ENCODE results near the gene RAD51B. TPM values are rescaled to one million over a fixed set of nuclear protein-coding genes. Genes with fewer than 3 reads are reported as not detected.
"Not testable (repeated sequence)": the region's sequence is repeated elsewhere in the genome, so short reads cannot be mapped to it uniquely, and the experiment has no call there.

RAD51B gene
- total RNA-seq, 4 donors from 2014 or later: 14.0 to 16.4 (median 14.8) TPM

DNA sequence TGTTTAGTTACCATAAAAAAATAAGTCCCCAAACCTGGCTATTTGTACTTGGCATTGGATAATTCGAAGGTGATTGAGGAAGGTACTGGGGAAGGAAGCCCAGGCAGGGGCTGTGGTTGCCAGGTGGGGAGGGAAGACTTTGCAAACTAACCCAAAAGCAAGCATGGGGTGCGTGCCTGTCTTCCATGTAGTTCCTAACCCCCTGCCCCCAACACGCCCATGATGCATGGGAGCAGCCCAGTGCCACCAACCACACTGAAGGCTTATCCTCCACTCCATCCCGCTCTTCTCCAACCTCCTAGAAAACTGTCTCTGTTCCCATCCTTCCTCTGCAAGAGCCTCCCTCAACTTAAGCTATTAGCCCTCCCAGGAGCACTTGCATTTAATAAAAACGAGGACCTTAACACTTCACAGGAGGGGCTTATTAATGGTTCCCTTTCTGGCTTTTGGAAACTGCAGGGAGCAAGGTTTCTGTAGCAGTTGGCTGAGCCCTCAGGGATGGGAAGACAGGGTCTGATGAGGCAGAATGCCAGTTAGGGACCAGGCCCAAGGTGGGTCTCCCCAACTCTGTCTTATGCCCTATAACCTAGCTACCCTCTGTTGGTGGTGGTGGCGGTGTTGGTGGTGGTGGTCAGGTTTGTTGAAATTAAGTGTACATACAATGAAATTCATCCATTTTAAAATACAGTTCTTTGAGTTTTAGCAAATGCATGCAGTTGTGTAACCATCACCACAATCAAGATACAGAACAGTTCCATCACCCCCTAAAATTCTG, 877.3 kb downstream of the RAD51B start:
- intact Hi-C loops (cut with DNase I): no loop called here

DNA sequence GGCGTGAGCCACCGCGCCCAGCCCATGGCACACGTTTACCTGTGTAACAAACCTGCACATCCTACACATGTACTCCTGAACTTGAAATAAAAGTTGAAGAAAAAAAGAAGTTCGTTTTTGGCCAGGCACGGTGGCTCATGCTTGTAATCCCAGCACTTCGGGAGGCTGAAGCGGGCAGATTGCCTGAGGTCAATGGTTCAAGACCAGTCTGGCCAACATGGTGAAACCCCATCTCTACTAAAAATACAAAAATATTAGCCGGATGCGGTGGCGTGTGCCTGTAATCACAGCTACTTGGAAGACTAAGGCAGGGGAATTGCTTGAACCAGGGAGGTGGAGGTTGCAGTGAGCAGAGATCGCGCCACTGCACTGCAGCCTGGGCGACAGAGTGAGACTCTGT, 879.2 kb downstream of the RAD51B start:
- H3K9me3 ChIP-seq; intact Hi-C loops (cut with DNase I); DNase-seq; H3K4me3 ChIP-seq (replicated peaks in 1 of 3); H3K36me3 ChIP-seq; H3K27ac ChIP-seq; H3K27me3 ChIP-seq: not testable (repeated sequence)
- 77 to 90% methylated on average over 14 of the region's 14 CpGs for WGBS, 2 donors
- H3K4me1 ChIP-seq: peaks cover 0 to 19% of the 10 kb centered on the region in 2 donors

More for the DNA sequence above, 877.3 kb downstream of the RAD51B start:
- WGBS, 2 donors: 96 to 98% methylated on average over 6 of the region's 6 CpGs
- Histone ChIP-seq H3K27me3 (no peaks in the 10 kb centered on the region), H3K4me1 (peaks cover 0 to 15% of the 10 kb centered on the region in 2 donors), H3K4me3 (replicated peaks in 1 of 3) (no peak overlapping the region), H3K9me3 (no peaks in the 10 kb centered on the region), H3K36me3 (no peaks in the 10 kb centered on the region), H3K27ac (no peak overlapping the region)
- TF ChIP-seq POLR2A (IDR thresholded peaks at IDR 0.05): no peak
- TF ChIP-seq, protein P1, sequence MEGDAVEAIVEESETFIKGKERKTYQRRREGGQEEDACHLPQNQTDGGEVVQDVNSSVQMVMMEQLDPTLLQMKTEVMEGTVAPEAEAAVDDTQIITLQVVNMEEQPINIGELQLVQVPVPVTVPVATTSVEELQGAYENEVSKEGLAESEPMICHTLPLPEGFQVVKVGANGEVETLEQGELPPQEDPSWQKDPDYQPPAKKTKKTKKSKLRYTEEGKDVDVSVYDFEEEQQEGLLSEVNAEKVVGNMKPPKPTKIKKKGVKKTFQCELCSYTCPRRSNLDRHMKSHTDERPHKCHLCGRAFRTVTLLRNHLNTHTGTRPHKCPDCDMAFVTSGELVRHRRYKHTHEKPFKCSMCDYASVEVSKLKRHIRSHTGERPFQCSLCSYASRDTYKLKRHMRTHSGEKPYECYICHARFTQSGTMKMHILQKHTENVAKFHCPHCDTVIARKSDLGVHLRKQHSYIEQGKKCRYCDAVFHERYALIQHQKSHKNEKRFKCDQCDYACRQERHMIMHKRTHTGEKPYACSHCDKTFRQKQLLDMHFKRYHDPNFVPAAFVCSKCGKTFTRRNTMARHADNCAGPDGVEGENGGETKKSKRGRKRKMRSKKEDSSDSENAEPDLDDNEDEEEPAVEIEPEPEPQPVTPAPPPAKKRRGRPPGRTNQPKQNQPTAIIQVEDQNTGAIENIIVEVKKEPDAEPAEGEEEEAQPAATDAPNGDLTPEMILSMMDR (IDR thresholded peaks at IDR 0.05): no peak
- DNase-seq: no peak

DNA sequence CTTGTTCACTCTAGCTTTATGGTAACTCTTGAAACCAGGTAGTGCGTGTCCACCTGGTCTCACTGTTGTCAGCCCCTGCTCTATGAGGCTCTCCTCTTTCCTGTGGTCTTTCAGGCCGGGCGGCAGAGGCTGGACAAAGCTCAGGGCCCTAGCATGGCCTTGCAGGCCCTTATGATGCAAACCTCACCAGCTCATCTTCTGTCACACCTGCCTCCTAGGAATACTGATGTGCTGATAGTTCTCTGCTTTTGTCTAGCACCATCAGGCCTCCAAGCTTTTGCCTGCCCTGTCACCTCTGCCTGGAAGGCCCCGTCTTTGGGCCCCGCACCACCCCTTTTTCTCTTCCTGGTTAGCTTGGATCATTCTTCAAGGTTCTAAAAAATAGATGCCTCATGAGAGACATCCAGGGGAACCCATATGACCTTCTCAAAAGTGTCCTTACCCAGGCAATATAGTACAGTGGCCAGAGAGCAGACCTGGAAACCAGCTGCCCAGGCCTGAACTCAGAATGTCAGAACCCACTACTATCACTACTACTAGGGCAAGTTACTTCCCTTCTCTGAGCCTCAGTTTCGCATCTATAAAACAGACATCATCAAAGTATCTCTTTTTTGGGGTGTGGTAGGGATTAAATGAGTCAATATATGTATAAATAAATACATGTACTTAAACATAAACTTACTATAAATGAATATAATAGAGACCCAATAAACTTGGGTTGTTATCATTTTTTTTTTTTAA, 881.6 kb downstream of the RAD51B start:
- Histone ChIP-seq H3K27me3 (no peaks in the 10 kb centered on the region), H3K36me3 (no peaks in the 10 kb centered on the region), H3K4me3 (replicated peaks in 1 of 3) (no peak overlapping the region), H3K9me3 (no peaks in the 10 kb centered on the region), H3K4me1 (peaks cover 0 to 27% of the 10 kb centered on the region in 2 donors), H3K27ac (no peak overlapping the region)
- DNase-seq: no peak
- no peak for TF ChIP-seq POLR2A (IDR thresholded peaks at IDR 0.05)
- TF ChIP-seq, protein P1 (IDR thresholded peaks at IDR 0.05): no peak
- intact Hi-C loops (cut with DNase I): no loop called here
- 97 to 99% methylated on average over 6 of the region's 6 CpGs for WGBS, 2 donors

DNA sequence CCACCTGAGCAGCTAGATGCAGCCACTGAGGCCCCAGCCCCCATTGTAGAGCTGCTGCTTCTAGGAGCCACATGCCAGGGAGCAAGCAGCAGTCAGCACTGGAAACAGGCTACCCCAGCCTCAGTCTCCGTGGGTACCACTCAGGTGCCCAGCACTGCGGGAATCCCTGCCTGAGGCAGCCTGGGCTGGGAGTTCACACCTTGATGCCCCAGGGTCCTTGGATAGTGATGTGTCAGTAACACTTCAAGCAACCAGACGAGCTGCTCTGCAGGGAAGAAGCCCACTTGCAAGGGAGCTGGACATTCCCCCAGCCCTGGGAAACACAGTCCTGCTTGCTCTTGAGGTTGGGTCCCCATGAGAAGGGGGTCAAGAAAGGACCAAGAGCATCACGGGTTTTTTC, 882.6 kb downstream of the RAD51B start:
- H3K27me3 ChIP-seq: no peaks in the 10 kb centered on the region
- intact Hi-C loops (cut with DNase I): no loop called here
- WGBS, 2 donors: 75 to 94% methylated on average over 4 of the region's 4 CpGs
- H3K4me1 ChIP-seq: peaks cover 0 to 36% of the 10 kb centered on the region in 2 donors
- H3K36me3 ChIP-seq: no peaks in the 10 kb centered on the region
- H3K9me3 ChIP-seq: no peaks in the 10 kb centered on the region
- TF ChIP-seq, protein P1 (IDR thresholded peaks at IDR 0.05): no peak
- TF ChIP-seq POLR2A (IDR thresholded peaks at IDR 0.05): no peak
- no peak overlapping the region for H3K4me3 ChIP-seq (replicated peaks in 1 of 3)
- DNase-seq: no peak
- no peak overlapping the region for H3K27ac ChIP-seq

DNA sequence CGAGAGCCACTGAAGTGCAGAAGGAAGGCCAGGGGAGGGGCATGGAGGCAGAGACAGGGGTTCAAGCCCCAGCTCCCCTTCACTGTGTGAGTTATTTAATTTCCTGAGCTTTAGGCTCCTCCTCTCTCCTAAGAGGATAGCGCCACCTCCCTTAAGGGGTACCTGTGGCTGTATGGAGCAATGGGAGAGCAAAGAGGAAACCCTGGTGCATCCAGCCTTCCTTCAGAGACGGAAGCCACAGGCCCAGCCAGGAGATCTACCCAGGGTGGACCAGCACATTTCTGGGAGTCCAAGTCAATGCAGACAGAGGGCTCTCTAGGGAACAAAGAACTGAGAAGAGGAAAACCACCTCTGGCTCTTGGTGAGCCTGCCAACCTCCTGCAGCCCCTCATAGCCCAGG, 883.0 kb downstream of the RAD51B start:
- no peak overlapping the region for H3K4me3 ChIP-seq (replicated peaks in 1 of 3)
- no peaks in the 10 kb centered on the region for H3K9me3 ChIP-seq
- WGBS, 2 donors: 76 to 95% methylated on average over 3 of the region's 3 CpGs
- H3K27me3 ChIP-seq: no peaks in the 10 kb centered on the region
- peaks cover 0 to 36% of the 10 kb centered on the region in 2 donors for H3K4me1 ChIP-seq
- no peak for TF ChIP-seq POLR2A (IDR thresholded peaks at IDR 0.05)
- TF ChIP-seq, protein P1 (IDR thresholded peaks at IDR 0.05): no peak
- no peaks in the 10 kb centered on the region for H3K36me3 ChIP-seq
- no peak overlapping the region for H3K27ac ChIP-seq
- no peak for DNase-seq
- intact Hi-C loops (cut with DNase I): no loop called here

All from thyroid gland (tissue), 4 donors.